GM23248 (cell line): ENCODE results near the gene COL6A5.

ENCODE experiments used
- EZH2 ChIP-seq: fragments of 200-600 bp; sonication (generic); IDR thresholded peaks from 2 replicates; pipeline ENCODE4 v1.6.1; 2018; ENCODE audit warnings: antibody characterized with exemption, mild to moderate bottlenecking; ENCODE audit not compliant: insufficient read depth, poor library complexity, severe bottlenecking
- EZH2phosphoT487 ChIP-seq: fragments of 200-600 bp; sonication (generic); IDR thresholded peaks from 2 replicates; pipeline ENCODE4 v1.6.1; 2018; ENCODE audit warnings: antibody characterized with exemption, moderate library complexity, mild to moderate bottlenecking, low read depth; ENCODE audit not compliant: insufficient read depth

DNA sequence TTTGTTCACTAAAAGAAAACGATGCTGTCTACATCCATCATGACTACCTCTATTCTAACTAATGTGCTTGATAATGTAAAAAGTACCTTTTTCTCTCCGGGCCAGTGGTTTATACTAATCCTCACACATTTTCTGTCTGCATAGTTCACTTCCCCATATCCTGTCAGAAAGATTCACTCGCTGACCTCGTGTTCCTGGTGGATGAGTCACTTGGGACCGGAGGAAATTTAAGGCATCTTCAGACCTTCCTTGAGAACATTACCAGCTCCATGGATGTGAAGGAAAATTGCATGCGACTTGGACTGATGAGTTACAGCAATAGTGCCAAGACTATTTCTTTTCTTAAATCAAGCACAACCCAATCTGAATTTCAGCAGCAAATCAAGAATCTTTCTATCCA lies 33.8 kb downstream of the COL6A5 start:
- TF ChIP-seq EZH2 = no peak
- TF ChIP-seq EZH2phosphoT487 = no peak
